GM12878 (cell line): Measurements from ENCODE around the gene EXD1. TPM values are rescaled to one million over a fixed set of nuclear protein-coding genes. Genes with fewer than 3 reads are reported as not detected.

ENCODE experiments used
- ATAC-seq: fragments of 200-7000 bp; cut with Tn5 transposase; 3 replicates; pipeline ENCODE4 v1.9.1; 2020; ENCODE audit warnings: mild to moderate bottlenecking, moderate library complexity
- BruUV-seq: library from RNA; stranded (reverse); fragments of 400-500 nt; replicated peaks from 2 replicates; lab custom pipeline; 2021; lab: Mats Ljungman, UMichigan
- CTCF ChIA-PET: fragments of 300-600 bp; sonication (Branson Sonifier 250); formaldehyde crosslinking; extraction: SDS; loops from one replicate; lab custom pipeline; 2021; ENCODE audit warnings: inconsistent platforms; lab: Yijun Ruan, JAX
- POLR2A ChIA-PET: fragments of 350-600 bp; formaldehyde crosslinking; extraction: SDS; loops from one replicate; lab custom pipeline; 2021; ENCODE audit warnings: inconsistent platforms; lab: Charles Lee
- RAD21 ChIA-PET: fragments of 300-600 bp; sonication (Branson Sonifier 250); formaldehyde crosslinking; loops from one replicate; lab custom pipeline; 2023; ENCODE audit warnings: antibody characterized with exemption; ENCODE audit not compliant: unreplicated experiment; lab: Charles Lee
- SMC1A ChIA-PET: fragments of 300-600 bp; sonication (Branson Sonifier 250); formaldehyde crosslinking; loops from one replicate; lab custom pipeline; 2023; ENCODE audit not compliant: unreplicated experiment, uncharacterized antibody; lab: Charles Lee
- DNase-seq: peaks from one replicate; pipeline ENCODE4 v3.0.0-alpha.2; 2011; ENCODE audit warnings: low read depth, low spot score
- FAIRE-seq: peaks from 3 replicates; lab custom pipeline; 2011; peaks lifted over from hg19 to GRCh38; lab: Jason Lieb, UNC
- H2AFZ ChIP-seq: 2 replicates; pipeline ENCODE4 v1.6.0; 2011; ENCODE audit warnings: low read depth, low read length, control low read depth; ENCODE audit not compliant: control insufficient read depth
- H3K27ac ChIP-seq: 2 replicates; pipeline ENCODE4 v1.5.1; 2011; ENCODE audit warnings: control low read depth; ENCODE audit not compliant: control insufficient read depth, insufficient read depth
- H3K27me3 ChIP-seq, 2 experiments: replicated peaks in 1 of 2; 2 replicates each; pipeline versions ENCODE4 v1.6.0 to v1.6.1; 2011; ENCODE audit warnings: low read length in 1 of 2; ENCODE audit not compliant: control insufficient read depth in 2 of 2, insufficient read depth in 2 of 2
- H3K36me3 ChIP-seq, 2 experiments: 2 replicates each; pipeline ENCODE4 v1.5.1; 2011; ENCODE audit warnings: low read length in 1 of 2; ENCODE audit not compliant: control insufficient read depth in 2 of 2, insufficient read depth in 2 of 2
- H3K4me1 ChIP-seq: 2 replicates; pipeline ENCODE4 v1.6.1; 2011; ENCODE audit warnings: mild to moderate bottlenecking, low read length, moderate library complexity, mixed read lengths; ENCODE audit not compliant: control insufficient read depth, insufficient read depth
- H3K4me2 ChIP-seq: 2 replicates; pipeline ENCODE4 v1.6.0; 2011; ENCODE audit warnings: control low read depth; ENCODE audit not compliant: control insufficient read depth, insufficient read depth
- H3K4me3 ChIP-seq: fragments of 200-600 bp; sonication (generic); 2 replicates; pipeline ENCODE4 v1.5.1; 2016
- H3K79me2 ChIP-seq: 2 replicates; pipeline ENCODE4 v1.6.0; 2011; ENCODE audit warnings: low read length; ENCODE audit not compliant: control insufficient read depth, insufficient read depth
- H3K9ac ChIP-seq: 2 replicates; pipeline ENCODE4 v1.8.0; 2011; ENCODE audit warnings: low read length, control low read depth, mixed read lengths; ENCODE audit not compliant: control insufficient read depth, insufficient read depth
- H3K9me3 ChIP-seq: replicated peaks from 3 replicates; pipeline ENCODE4 v1.5.1; 2011; ENCODE audit warnings: mild to moderate bottlenecking, low read length; ENCODE audit not compliant: control insufficient read depth, insufficient read depth
- H4K20me1 ChIP-seq: 2 replicates; pipeline ENCODE4 v1.6.0; 2011; ENCODE audit not compliant: control insufficient read depth, insufficient read depth
- ATF7 ChIP-seq: fragments of 450-650 bp; IDR thresholded peaks from 2 replicates; pipeline ENCODE4 v1.6.1; 2016; ENCODE audit warnings: low read depth, mild to moderate bottlenecking
- EGR1 ChIP-seq, 2 experiments: IDR thresholded peaks; 1 replicate in 1 of 2; 2 replicates in 1 of 2; pipeline ENCODE4 v1.6.1; 2011 to 2012; ENCODE audit warnings: low read depth in 2 of 2, low read length in 2 of 2, borderline replicate concordance in 1 of 2, mild to moderate bottlenecking in 1 of 2, moderate library complexity in 1 of 2
- HDAC2 ChIP-seq: fragments of 200-600 bp; sonication (generic); IDR thresholded peaks from 2 replicates; pipeline ENCODE4 v1.6.1; 2017
- JUNB ChIP-seq: IDR thresholded peaks from 2 replicates; pipeline ENCODE4 v1.6.1; 2016; ENCODE audit warnings: antibody characterized with exemption, mild to moderate bottlenecking
- KDM1A ChIP-seq: fragments of 200-600 bp; sonication (generic); IDR thresholded peaks from 2 replicates; pipeline ENCODE4 v1.6.1; 2016; ENCODE audit warnings: borderline replicate concordance
- MLLT1 ChIP-seq: fragments of 450-650 bp; IDR thresholded peaks from 2 replicates; pipeline ENCODE4 v1.6.1; 2016; ENCODE audit warnings: mild to moderate bottlenecking
- NFYB ChIP-seq: IDR thresholded peaks from 2 replicates; pipeline ENCODE4 v1.6.1; 2011; ENCODE audit warnings: low read depth, mild to moderate bottlenecking, low read length, improper control_type of control experiment, moderate library complexity; ENCODE audit not compliant: insufficient read depth
- NR2C2 ChIP-seq: IDR thresholded peaks from 2 replicates; pipeline ENCODE4 v1.6.1; 2011; ENCODE audit warnings: borderline replicate concordance, low read depth; ENCODE audit not compliant: control insufficient read depth, insufficient read length
- RAD51 ChIP-seq: fragments of 450-650 bp; IDR thresholded peaks from 2 replicates; pipeline ENCODE4 v1.6.1; 2016; ENCODE audit warnings: moderate library complexity, mild to moderate bottlenecking, inconsistent platforms
- SPI1 ChIP-seq: IDR thresholded peaks from 2 replicates; pipeline ENCODE4 v1.6.1; 2011; ENCODE audit warnings: low read depth, mild to moderate bottlenecking, low read length, moderate library complexity, borderline replicate concordance; ENCODE audit not compliant: insufficient read depth
- TAF1 ChIP-seq: IDR thresholded peaks from 2 replicates; pipeline ENCODE4 v1.6.1; 2011; ENCODE audit warnings: mild to moderate bottlenecking, low read depth, low read length, borderline replicate concordance
- TCF7 ChIP-seq: IDR thresholded peaks from 2 replicates; pipeline ENCODE4 v1.6.1; 2014; ENCODE audit warnings: antibody characterized with exemption, borderline replicate concordance
- ZZZ3 ChIP-seq: IDR thresholded peaks from 2 replicates; pipeline ENCODE4 v1.6.1; 2011; ENCODE audit warnings: low read depth; ENCODE audit not compliant: control insufficient read depth, insufficient read length
- WGBS: methylation state at CpG from one replicate; pipeline ENCODE4 v1.1.6; 2016; ENCODE audit warnings: low lambda C conversion rate; ENCODE audit not compliant: insufficient replicate concordance, insufficient coverage; ENCODE audit errors: missing lambda C conversion rate; 5-methylcytosine and 5-hydroxymethylcytosine counted together
- in situ Hi-C: fragments of 300-500 bp; cut with MboI; formaldehyde crosslinking; loops from 9 replicates; pipeline ENCODE4 v1.14.3; 2018; ENCODE audit warnings: mixed read lengths
- intact Hi-C: fragments of 100-400 bp; cut with micrococcal nuclease; formaldehyde crosslinking; loops from one replicate; pipeline ENCODE4 v1.14.2; 2022; ENCODE audit not compliant: unreplicated experiment
- polyA plus RNA-seq, 11 experiments: library from polyadenylated mRNA; depleted of rRNA in 4 of 11; unstranded in 6 of 11; stranded (reverse) in 5 of 11; fragments of >200 nt; fragmentation: Nextera tagmentation in 4 of 11; fragmentation: Illumina TruSeq in 1 of 11; extraction: Ambion mirVana in 4 of 11; extraction: Trizol in 1 of 11; gene quantifications; 1 replicate in 1 of 11; 2 replicates in 10 of 11; pipeline versions ENCODE4 v1.2.1 to v1.2.3, GENCODE V29; 2011 to 2016; ENCODE audit warnings: inconsistent platforms in 2 of 11, missing spikeins in 2 of 11, low read depth in 1 of 11
- total RNA-seq, 4 experiments: library from RNA; depleted of rRNA in 3 of 4; stranded (reverse); fragments of >200 nt in 3 of 4; fragmentation: Illumina TruSeq in 1 of 4; extraction: Trizol in 1 of 4; gene quantifications; 2 replicates each; pipeline versions ENCODE4 v1.2.1 to v1.2.3, GENCODE V29; 2013 to 2021

EXD1 gene
- total and polyA plus RNA-seq, 10 of the 15 experiments (the other 5 are each of a cell fraction or from before 2014, with no cell fraction given): 0.19 TPM; not detected in 9

GRCh38 chr15:41258750-41259471, 28.4 kb upstream of the EXD1 start:
- intact Hi-C loops (no loop called here), in situ Hi-C loops (no loop called here)
- Histone ChIP-seq H3K4me2 (peak overlapping the region; percentile 54), H2AFZ (peak overlapping the region; percentile 59), H3K27me3 (no peaks in the 10 kb centered on the region), H3K79me2 (no peaks in the 10 kb centered on the region), H4K20me1 (no peaks in the 10 kb centered on the region), H3K9me3 (no peaks in the 10 kb centered on the region), H3K4me3 (no peak overlapping the region), H3K9ac (no peak overlapping the region), H3K36me3 (no peaks in the 10 kb centered on the region; a peak in 1 of 4 replicates), H3K4me1 (peaks cover 12% of the 10 kb centered on the region), H3K27ac (peak overlapping the region; percentile 61)
- ChIA-PET SMC1A (interaction anchor here (0.6 to 0.7 kb wide), 3 partner anchors 9 to 1847 kb away, joined by 3 read pairs; partner anchors contain the start of gene UBR1), CTCF (interaction anchor here (0.6 kb wide), 1 partner anchor 237 kb away, joined by 3 read pairs; no protein-coding TSS in a partner anchor), RAD21 (interaction anchor here (0.8 kb wide), 2 partner anchors 28 to 245 kb away, joined by 3 to 6 read pairs; partner anchors contain the start of genes CHP1 and EXD1), POLR2A (interaction anchor here (0.6 kb wide), 1 partner anchor 20 kb away, joined by 4 read pairs; no protein-coding TSS in a partner anchor)
- no TSS peak for BruUV-seq
- 14% methylated on average over 3 of the region's 3 CpGs for WGBS
- ATAC-seq: peak; percentile 76
- peak; percentile 31 for DNase-seq
- peak; percentile 84 for FAIRE-seq
- TF ChIP-seq TCF7: no peak
- TF ChIP-seq RAD51: peak; percentile 12; the same call in 1 of the 2 replicates
- no peak for TF ChIP-seq HDAC2
- no peak for TF ChIP-seq ZZZ3
- TF ChIP-seq MLLT1: no peak
- TF ChIP-seq NFYB: peak; percentile 52; the same call in 1 of the 2 replicates
- peak; percentile 36; the same call in 1 of the 2 replicates for TF ChIP-seq TAF1
- peak; percentile 88 for TF ChIP-seq SPI1
- TF ChIP-seq ATF7: no peak
- TF ChIP-seq KDM1A: no peak
- no peak for TF ChIP-seq NR2C2
- no peak for TF ChIP-seq EGR1 (IDR thresholded peaks at IDR 0.05; ENCODE audit: borderline replicate concordance in 1 of 2, low read depth in 2 of 2, low read length in 2 of 2)
- TF ChIP-seq JUNB: no peak
